ENCODE measurements around the gene TBX1. TPM values are rescaled to one million over a fixed set of nuclear protein-coding genes. Genes with fewer than 3 reads are reported as not detected.

Gene TBX1
- total and polyA plus RNA-seq, 2 experiments from 2014 or later = 0.12 to 0.71 TPM

DNA sequence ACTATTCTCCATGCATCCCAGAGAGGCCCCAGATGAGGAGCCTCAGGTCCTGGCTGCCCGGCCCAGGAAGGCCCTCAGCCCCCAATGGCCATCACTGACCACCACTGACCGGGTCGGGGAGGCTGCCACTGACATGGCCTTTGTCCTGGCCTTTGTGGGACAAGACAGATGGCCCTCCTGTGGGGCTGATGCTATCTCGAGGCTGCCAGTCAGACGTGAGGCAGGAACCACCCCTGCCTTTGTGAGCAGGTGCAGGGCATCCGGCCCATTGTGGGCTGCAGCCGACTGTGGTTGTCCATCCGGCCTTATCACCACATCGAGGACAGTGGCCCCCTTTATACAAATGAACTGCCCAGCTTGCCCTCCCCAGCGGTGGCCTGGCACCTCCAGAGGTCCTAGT lies 31.7 kb upstream of the TBX1 start:
- Histone ChIP-seq H3K4me3 (no peak overlapping the region), H3K27me3 (peaks cover 63% of the 10 kb centered on the region), H3K4me1 (ENCODE audit: low read depth) (no peaks in the 10 kb centered on the region), H3K36me3 (no peaks in the 10 kb centered on the region), H3K9me3 (ENCODE audit: low read depth) (no peaks in the 10 kb centered on the region), H3K27ac (no peak overlapping the region)
- no peak for DNase-seq (ENCODE audit: low read depth in 1 of 2, low spot score in 1 of 2)
- TF ChIP-seq, protein P1, sequence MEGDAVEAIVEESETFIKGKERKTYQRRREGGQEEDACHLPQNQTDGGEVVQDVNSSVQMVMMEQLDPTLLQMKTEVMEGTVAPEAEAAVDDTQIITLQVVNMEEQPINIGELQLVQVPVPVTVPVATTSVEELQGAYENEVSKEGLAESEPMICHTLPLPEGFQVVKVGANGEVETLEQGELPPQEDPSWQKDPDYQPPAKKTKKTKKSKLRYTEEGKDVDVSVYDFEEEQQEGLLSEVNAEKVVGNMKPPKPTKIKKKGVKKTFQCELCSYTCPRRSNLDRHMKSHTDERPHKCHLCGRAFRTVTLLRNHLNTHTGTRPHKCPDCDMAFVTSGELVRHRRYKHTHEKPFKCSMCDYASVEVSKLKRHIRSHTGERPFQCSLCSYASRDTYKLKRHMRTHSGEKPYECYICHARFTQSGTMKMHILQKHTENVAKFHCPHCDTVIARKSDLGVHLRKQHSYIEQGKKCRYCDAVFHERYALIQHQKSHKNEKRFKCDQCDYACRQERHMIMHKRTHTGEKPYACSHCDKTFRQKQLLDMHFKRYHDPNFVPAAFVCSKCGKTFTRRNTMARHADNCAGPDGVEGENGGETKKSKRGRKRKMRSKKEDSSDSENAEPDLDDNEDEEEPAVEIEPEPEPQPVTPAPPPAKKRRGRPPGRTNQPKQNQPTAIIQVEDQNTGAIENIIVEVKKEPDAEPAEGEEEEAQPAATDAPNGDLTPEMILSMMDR (IDR thresholded peaks at IDR 0.05; ENCODE audit: low read depth, low read length) = no peak

GRCh38 chr22:19729507-19729906 lies 31.1 kb upstream of the TBX1 start:
- Histone ChIP-seq H3K9me3 (ENCODE audit: low read depth) (no peaks in the 10 kb centered on the region), H3K27me3 (peaks cover 58% of the 10 kb centered on the region), H3K27ac (no peak overlapping the region), H3K4me1 (ENCODE audit: low read depth) (no peaks in the 10 kb centered on the region), H3K4me3 (no peak overlapping the region), H3K36me3 (no peaks in the 10 kb centered on the region)
- TF ChIP-seq, protein P1 (IDR thresholded peaks at IDR 0.05; ENCODE audit: low read depth, low read length) = no peak
- no peak for DNase-seq (ENCODE audit: low read depth in 1 of 2, low spot score in 1 of 2)

DNA sequence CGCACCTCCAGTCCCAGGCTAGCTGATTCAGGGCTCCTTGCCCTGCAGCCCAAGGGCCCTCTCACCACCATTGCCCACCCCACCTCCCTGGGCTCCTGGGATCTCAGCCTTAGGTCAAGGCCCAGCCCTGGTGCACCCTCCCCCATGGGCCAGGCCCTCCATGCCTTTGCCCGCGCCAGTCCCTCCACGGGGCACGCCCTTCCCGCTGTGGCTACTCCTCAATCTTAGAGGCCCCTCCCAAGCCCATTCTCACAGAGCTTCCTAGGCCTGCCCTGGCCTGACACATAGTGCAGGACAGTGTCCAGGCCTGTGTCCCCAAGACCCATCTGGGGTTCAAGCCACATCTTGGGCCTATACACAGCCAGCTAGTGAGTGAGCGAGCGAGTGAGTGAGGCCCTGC lies 30.4 kb upstream of the TBX1 start:
- TF ChIP-seq, protein P1 (IDR thresholded peaks at IDR 0.05; ENCODE audit: low read depth, low read length) = no peak
- no peaks in the 10 kb centered on the region for H3K4me1 ChIP-seq (ENCODE audit: low read depth)
- peaks cover 52% of the 10 kb centered on the region for H3K27me3 ChIP-seq
- no peak overlapping the region for H3K27ac ChIP-seq
- no peaks in the 10 kb centered on the region for H3K36me3 ChIP-seq
- no peak for DNase-seq (ENCODE audit: low read depth in 1 of 2, low spot score in 1 of 2)
- H3K9me3 ChIP-seq (ENCODE audit: low read depth) = no peaks in the 10 kb centered on the region
- no peak overlapping the region for H3K4me3 ChIP-seq

DNA sequence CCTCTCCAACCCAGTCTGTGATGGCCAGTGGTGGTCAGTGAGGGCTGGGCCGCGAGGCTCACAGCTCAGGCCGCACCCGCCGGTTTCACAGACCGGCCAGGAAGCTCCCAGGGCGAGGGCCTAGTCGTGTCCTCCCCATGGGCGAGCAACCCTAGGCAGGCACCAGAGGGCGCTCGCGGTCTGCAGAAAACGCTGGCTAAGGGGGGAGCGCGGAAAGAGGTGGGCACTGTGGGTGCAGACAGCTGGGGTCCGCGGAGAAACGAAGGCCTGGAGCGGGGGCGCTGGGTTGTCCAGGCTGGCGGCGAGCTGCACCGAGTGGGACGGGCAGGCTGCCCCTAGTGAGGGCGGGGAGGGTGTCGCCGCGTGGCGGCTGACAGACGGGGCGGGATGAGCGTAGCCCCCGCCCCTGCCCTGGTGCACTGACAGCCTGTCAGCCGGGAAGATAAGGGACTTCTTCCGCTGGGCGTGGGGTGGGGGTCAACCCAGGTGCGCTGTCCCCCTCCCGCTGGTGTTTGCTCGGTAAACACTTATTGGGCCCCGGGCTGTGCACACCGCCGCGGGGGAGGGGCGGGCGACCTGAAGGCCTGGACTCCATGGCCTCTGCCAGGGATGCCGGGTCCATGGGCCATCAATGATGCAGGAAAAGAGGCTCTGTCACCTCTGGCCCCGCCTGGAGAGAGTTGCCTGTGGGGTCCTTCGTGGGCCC lies 29.8 kb upstream of the TBX1 start:
- no peak overlapping the region for H3K27ac ChIP-seq
- DNase-seq (ENCODE audit: low read depth in 1 of 2, low spot score in 1 of 2) = peak; percentile 84 to 91

GRCh38 chr22:19731361-19732135 lies 29.0 kb upstream of the TBX1 start:
- peaks cover under 1% of the 10 kb centered on the region for H3K4me1 ChIP-seq (ENCODE audit: low read depth)
- DNase-seq (ENCODE audit: low read depth in 1 of 2, low spot score in 1 of 2) = no peak
- no peak overlapping the region for H3K27ac ChIP-seq
- H3K4me3 ChIP-seq = no peak overlapping the region
- TF ChIP-seq, protein P1 (IDR thresholded peaks at IDR 0.05; ENCODE audit: low read depth, low read length) = no peak
- no peaks in the 10 kb centered on the region for H3K36me3 ChIP-seq
- peaks cover 38% of the 10 kb centered on the region for H3K27me3 ChIP-seq
- H3K9me3 ChIP-seq (ENCODE audit: low read depth) = no peaks in the 10 kb centered on the region

More for the DNA sequence above, 29.8 kb upstream of the TBX1 start:
- peak overlapping the region; percentile 25 for H3K4me3 ChIP-seq
- H3K4me1 ChIP-seq (ENCODE audit: low read depth) = no peaks in the 10 kb centered on the region
- H3K27me3 ChIP-seq = peaks cover 45% of the 10 kb centered on the region
- TF ChIP-seq, protein P1 (IDR thresholded peaks at IDR 0.05; ENCODE audit: low read depth, low read length) = peak; percentile 91
- no peaks in the 10 kb centered on the region for H3K9me3 ChIP-seq (ENCODE audit: low read depth)
- H3K36me3 ChIP-seq = no peaks in the 10 kb centered on the region

Data from cardiac muscle cell (in vitro differentiated cells and primary cell).